CD4-positive, alpha-beta memory T cell (primary cell): ENCODE results near the gene DARS1. TPM values are rescaled to one million over a fixed set of nuclear protein-coding genes. Genes with fewer than 3 reads are reported as not detected.
"Not testable (repeated sequence)": the region's sequence is repeated elsewhere in the genome, so short reads cannot be mapped to it uniquely, and the experiment has no call there.

Experiments used
- CTCF ChIA-PET: fragments of 350-600 bp; sonication (Branson Sonifier 250); formaldehyde crosslinking; loops from one replicate; lab custom pipeline; 2021; ENCODE audit warnings: inconsistent platforms; ENCODE audit not compliant: partially characterized antibody; lab: Charles Lee
- POLR2A ChIA-PET: fragments of 350-600 bp; sonication (Branson Sonifier 250); formaldehyde crosslinking; loops from one replicate; lab custom pipeline; 2021; ENCODE audit not compliant: partially characterized antibody; lab: Charles Lee
- DNase-seq, 5 donors: peaks; one replicate each; pipeline versions ENCODE4 v3.0.0 to v3.0.0-alpha.2; 2020 to 2022; ENCODE audit warnings: mixed read lengths in 1 of 5
- H3K27ac ChIP-seq: one replicate; pipeline ENCODE4 v1.7.0; 2013; ENCODE audit warnings: low read depth, low read length
- H3K27me3 ChIP-seq: 2 replicates; pipeline ENCODE4 v1.7.0; 2013; ENCODE audit warnings: mild to moderate bottlenecking, low read length, moderate library complexity; ENCODE audit not compliant: insufficient read depth
- H3K36me3 ChIP-seq: 2 replicates; pipeline ENCODE4 v1.7.0; 2013; ENCODE audit warnings: mild to moderate bottlenecking, low read length, moderate library complexity; ENCODE audit not compliant: insufficient read depth
- H3K4me1 ChIP-seq: 2 replicates; pipeline ENCODE4 v1.7.0; 2013; ENCODE audit warnings: mild to moderate bottlenecking, low read length, moderate library complexity; ENCODE audit not compliant: insufficient read depth
- H3K4me3 ChIP-seq, 2 donors: one replicate each; pipeline ENCODE4 v1.7.0; 2013; ENCODE audit warnings: low read length in 2 of 2, mild to moderate bottlenecking in 1 of 2
- H3K9me3 ChIP-seq, 2 donors: one replicate each; pipeline ENCODE4 v1.7.0; 2013; ENCODE audit warnings: low read length in 2 of 2, control low read depth in 1 of 2; ENCODE audit not compliant: control insufficient read depth in 1 of 2
- H3K27ac Mint-ChIP-seq, 7 donors: one replicate each; pipeline ENCODE4 v1.8.0; 2020 to 2021; ENCODE audit warnings: mixed read lengths in 7 of 7, mild to moderate bottlenecking in 6 of 7, inconsistent platforms in 3 of 7, moderate library complexity in 3 of 7
- H3K27me3 Mint-ChIP-seq, 2 donors: one replicate each; pipeline ENCODE4 v1.8.0; 2020 to 2021; ENCODE audit warnings: mixed read lengths in 2 of 2
- H3K36me3 Mint-ChIP-seq, 2 donors: one replicate each; pipeline ENCODE4 v1.8.0; 2020 to 2021; ENCODE audit warnings: mixed read lengths in 2 of 2, inconsistent platforms in 1 of 2, mild to moderate bottlenecking in 1 of 2
- H3K4me1 Mint-ChIP-seq, 4 donors: one replicate each; pipeline ENCODE4 v1.8.0; 2020 to 2021; ENCODE audit warnings: mixed read lengths in 4 of 4, mild to moderate bottlenecking in 1 of 4
- H3K4me3 Mint-ChIP-seq, 8 donors: one replicate each; pipeline ENCODE4 v1.8.0; 2020 to 2021; ENCODE audit warnings: mixed read lengths in 8 of 8, mild to moderate bottlenecking in 7 of 8, moderate library complexity in 6 of 8, inconsistent platforms in 3 of 8
- H3K9me3 Mint-ChIP-seq, 8 donors: one replicate each; pipeline ENCODE4 v1.8.0; 2020 to 2021; ENCODE audit warnings: mixed read lengths in 8 of 8, mild to moderate bottlenecking in 5 of 8, inconsistent platforms in 3 of 8, moderate library complexity in 1 of 8
- intact Hi-C: fragments of 100-400 bp; cut with micrococcal nuclease; formaldehyde crosslinking; loops from one replicate; pipeline ENCODE4 v1.15.1; 2023
- polyA plus RNA-seq, 2 donors: library from polyadenylated mRNA; unstranded; fragments of 300-500 nt; fragmentation: Illumina TruSeq; gene quantifications; one replicate each; pipeline ENCODE4 v1.2.3, GENCODE V29; 2021
- total RNA-seq, 2 experiments: library from RNA; stranded (reverse); gene quantifications; one replicate each; pipeline ENCODE4 v1.2.3, GENCODE V29; 2021

DARS1 gene
- total and polyA plus RNA-seq, 4 experiments from 2014 or later = 84.9 to 230 (median 99.7) TPM

DNA sequence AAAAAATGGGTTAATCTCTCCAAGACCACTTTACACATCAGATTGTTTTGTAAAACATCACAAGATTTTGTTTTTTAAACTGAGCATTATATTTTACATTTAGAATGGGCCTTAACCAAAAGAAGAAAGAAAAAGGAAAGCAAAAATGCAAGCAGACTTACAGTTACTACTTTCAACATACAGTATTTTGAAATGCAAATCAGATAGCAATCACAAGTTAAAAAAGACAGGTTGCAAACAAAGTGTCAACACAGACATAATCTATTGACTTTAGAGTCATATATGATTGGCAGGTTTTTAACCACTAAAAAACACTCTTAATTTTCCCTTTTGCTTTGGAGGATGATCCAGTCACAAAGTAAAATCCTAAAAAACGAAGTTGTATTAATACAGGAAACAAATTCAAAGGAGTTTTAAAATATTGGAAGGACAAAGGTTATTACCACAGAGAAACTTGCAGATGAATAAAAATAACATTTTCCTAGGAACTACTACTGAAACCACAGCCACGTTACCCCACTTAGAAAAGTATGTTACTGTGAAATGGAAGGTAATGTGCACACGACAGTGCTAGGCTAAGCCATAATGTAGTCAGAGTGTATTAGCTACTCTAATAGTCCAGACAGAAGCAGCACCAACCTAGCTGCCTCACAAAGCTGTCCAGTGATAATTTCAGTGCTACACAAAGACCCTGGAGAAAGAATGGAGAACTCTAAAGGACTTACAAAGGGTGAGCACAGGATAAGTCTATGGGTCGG is 22.9 kb downstream of the DARS1 start:
- H3K4me1 ChIP-seq = peaks cover 49% of the 10 kb centered on the region
- Mint-ChIP-seq H3K36me3 (peaks cover 13 to 31% of the 10 kb centered on the region in 2 donors), H3K27me3 (no peaks in the 10 kb centered on the region), H3K4me3 (peak overlapping the region; percentile 44 to 72 (median 58)), H3K9me3 (peaks cover 0 to 1% (median 0%) of the 10 kb centered on the region in 8 donors), H3K27ac (peak overlapping the region; percentile 76 to 96 (median 89)), H3K4me1 (peaks cover 39 to 73% (median 56%) of the 10 kb centered on the region in 4 donors)
- intact Hi-C loops = loop anchor here (5.0 kb wide), 2 partner anchors 45 to 155 kb away; partner anchors contain the start of gene CXCR4
- DNase-seq = no peak
- H3K27ac ChIP-seq = peak overlapping the region; percentile 60
- no peak overlapping the region for H3K4me3 ChIP-seq
- no peaks in the 10 kb centered on the region for H3K36me3 ChIP-seq
- ChIA-PET CTCF (interaction anchor here (1.0 to 1.2 kb wide), 2 partner anchors 91 to 415 kb away, joined by 3 read pairs; no protein-coding TSS in a partner anchor), POLR2A (interaction anchor here (0.7 to 2.0 kb wide), 5 partner anchors 16 to 419 kb away, joined by 3 to 6 read pairs (median 5); partner anchors contain the start of gene DARS1)
- no peaks in the 10 kb centered on the region for H3K27me3 ChIP-seq
- no peaks in the 10 kb centered on the region for H3K9me3 ChIP-seq

DNA sequence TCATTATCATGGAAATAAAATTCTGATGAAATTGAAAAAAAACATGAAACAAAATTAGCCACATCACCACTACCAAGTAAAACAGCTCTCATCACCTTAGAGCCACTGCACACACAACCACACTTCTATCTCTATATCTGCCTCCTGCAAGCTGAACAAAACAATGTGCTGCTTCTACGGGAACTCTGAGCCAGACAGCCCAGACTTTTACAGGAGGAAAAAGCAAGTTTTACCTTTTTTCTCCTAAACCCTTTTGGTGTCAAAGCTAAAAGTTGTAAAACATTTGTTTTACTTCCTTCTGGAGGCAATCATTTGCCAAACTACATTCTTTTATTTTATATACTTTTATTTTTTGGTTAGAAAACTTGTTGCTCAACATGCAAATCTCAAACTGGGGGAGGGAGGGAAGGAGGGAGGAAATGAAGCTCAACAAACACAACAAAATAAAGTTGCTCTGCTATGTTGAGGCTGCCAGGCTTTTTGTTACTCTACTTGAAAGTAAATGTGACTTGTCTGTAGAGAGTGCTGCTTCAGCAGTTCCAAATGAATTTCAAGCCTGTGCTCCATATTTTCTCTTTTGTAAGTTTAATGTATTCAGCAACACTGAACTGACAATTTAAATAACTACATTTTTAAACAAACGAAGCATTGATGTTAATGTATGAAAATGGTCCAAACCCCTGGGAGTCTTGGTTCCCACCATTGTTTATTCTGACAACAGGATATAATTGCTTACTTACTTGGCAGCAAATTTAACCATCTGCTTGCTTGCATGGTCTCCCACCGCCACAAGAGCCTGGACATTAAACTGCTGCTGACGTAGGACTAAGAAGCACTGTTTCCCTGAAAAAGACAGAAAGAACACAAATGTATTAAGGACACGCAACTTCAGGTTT is 24.5 kb downstream of the DARS1 start:
- H3K4me1 Mint-ChIP-seq = peaks cover 44 to 70% (median 55%) of the 10 kb centered on the region in 4 donors
- Histone ChIP-seq H3K36me3 (no peaks in the 10 kb centered on the region), H3K27ac (peak overlapping the region; percentile 60), H3K4me3 (peak overlapping the region in 1 of 2 donors; percentile 6), H3K27me3 (no peaks in the 10 kb centered on the region), H3K9me3 (no peaks in the 10 kb centered on the region), H3K4me1 (peaks cover 49% of the 10 kb centered on the region)
- ChIA-PET CTCF (interaction anchor here (0.9 to 3.1 kb wide), 4 partner anchors 11 to 42 kb away, joined by 3 to 9 read pairs (median 4); partner anchors contain the start of gene DARS1), POLR2A (interaction anchor here (0.7 to 2.5 kb wide), 24 partner anchors 10 to 421 kb away, joined by 3 to 16 read pairs (median 4); partner anchors contain the start of genes CXCR4 and DARS1)
- H3K4me3 Mint-ChIP-seq = peak overlapping the region; percentile 9 to 79 (median 53)
- H3K9me3 Mint-ChIP-seq = peaks cover 0 to 1% (median 0%) of the 10 kb centered on the region in 8 donors
- H3K27ac Mint-ChIP-seq = peak overlapping the region; percentile 76 to 96 (median 89)
- intact Hi-C loops = loop anchor here (1.0 to 5.0 kb wide), 4 partner anchors 12 to 156 kb away; partner anchors contain the start of genes CXCR4 and DARS1
- peak; percentile 38 to 55 (median 43) for DNase-seq
- H3K27me3 Mint-ChIP-seq = no peaks in the 10 kb centered on the region
- H3K36me3 Mint-ChIP-seq = peaks cover 16 to 27% of the 10 kb centered on the region in 2 donors

DNA sequence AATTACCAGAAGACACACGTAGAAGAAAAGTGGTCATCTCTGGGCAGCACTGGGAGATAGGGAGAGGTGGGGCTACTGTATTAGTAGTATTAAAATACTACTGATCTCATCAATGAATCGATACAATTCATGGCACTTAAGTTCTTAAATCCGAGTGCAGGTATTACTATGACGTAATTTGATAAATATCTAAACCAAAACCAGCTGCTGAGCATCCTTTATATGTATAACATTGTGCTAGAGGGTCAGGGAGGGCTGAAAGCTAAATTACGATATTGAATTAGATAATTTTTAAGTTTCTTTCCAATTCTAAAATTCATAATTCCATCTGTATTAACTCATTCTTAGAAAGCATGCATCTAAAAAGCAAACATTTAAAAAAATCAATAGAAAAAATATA is 25.3 kb downstream of the DARS1 start:
- intact Hi-C loops = loop anchor here (1.0 to 5.0 kb wide), 4 partner anchors 11 to 157 kb away; partner anchors contain the start of genes CXCR4 and DARS1
- Histone ChIP-seq H3K4me3 (no peak overlapping the region), H3K27ac (no peak overlapping the region), H3K4me1 (peaks cover 49% of the 10 kb centered on the region), H3K36me3 (no peaks in the 10 kb centered on the region), H3K9me3 (no peaks in the 10 kb centered on the region), H3K27me3 (no peaks in the 10 kb centered on the region)
- DNase-seq = no peak
- H3K36me3 Mint-ChIP-seq = peaks cover 17 to 27% of the 10 kb centered on the region in 2 donors
- POLR2A ChIA-PET = interaction anchor here (0.8 to 2.5 kb wide), 21 partner anchors 10 to 421 kb away, joined by 3 to 16 read pairs (median 5); partner anchors contain the start of genes CXCR4 and DARS1
- H3K9me3 Mint-ChIP-seq = peaks cover 0 to 1% (median 0%) of the 10 kb centered on the region in 8 donors
- peaks cover 42 to 69% (median 53%) of the 10 kb centered on the region in 4 donors for H3K4me1 Mint-ChIP-seq
- peak overlapping the region in 6 of 8 donors; percentile 3 to 67 (median 48) for H3K4me3 Mint-ChIP-seq
- peak overlapping the region; percentile 76 to 94 (median 89) for H3K27ac Mint-ChIP-seq
- CTCF ChIA-PET = interaction anchor here (0.9 to 3.1 kb wide), 6 partner anchors 10 to 42 kb away, joined by 3 to 9 read pairs (median 4); partner anchors contain the start of gene DARS1
- no peaks in the 10 kb centered on the region for H3K27me3 Mint-ChIP-seq

DNA sequence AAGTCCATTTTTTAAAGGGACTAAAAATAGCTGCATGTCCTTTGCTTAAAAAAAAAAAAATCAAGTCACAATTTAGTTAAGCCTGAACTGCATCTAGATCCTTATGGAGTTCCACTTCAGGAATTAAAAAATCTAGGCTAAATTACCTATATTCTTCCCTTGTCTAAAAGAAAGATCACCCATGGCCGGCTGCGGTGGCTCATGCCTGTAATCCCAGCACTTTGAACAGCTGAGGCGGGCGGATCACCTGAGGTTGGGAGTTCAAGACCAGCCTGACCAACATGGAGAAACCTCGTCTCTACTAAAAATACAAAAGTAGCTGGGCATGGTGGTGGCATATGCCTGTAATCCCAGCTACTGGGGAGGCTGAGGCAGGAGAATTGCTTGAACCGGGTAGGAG is 26.5 kb downstream of the DARS1 start:
- H3K9me3 ChIP-seq, H3K9me3 Mint-ChIP-seq, H3K36me3 ChIP-seq, H3K4me3 ChIP-seq, intact Hi-C loops, H3K27ac Mint-ChIP-seq, DNase-seq, H3K27me3 ChIP-seq, H3K4me3 Mint-ChIP-seq, H3K27ac ChIP-seq, H3K27me3 Mint-ChIP-seq: not testable (repeated sequence)
- H3K4me1 Mint-ChIP-seq = peaks cover 42 to 69% (median 54%) of the 10 kb centered on the region in 4 donors
- POLR2A ChIA-PET = interaction anchor here (0.7 to 2.5 kb wide), 6 partner anchors 8 to 280 kb away, joined by 3 to 16 read pairs (median 8); partner anchors contain the start of genes CXCR4 and DARS1
- H3K36me3 Mint-ChIP-seq = peaks cover 13 to 27% of the 10 kb centered on the region in 2 donors
- H3K4me1 ChIP-seq = peaks cover 56% of the 10 kb centered on the region
- CTCF ChIA-PET = interaction anchor here (0.7 to 3.1 kb wide), 7 partner anchors 12 to 178 kb away, joined by 3 to 9 read pairs (median 4); no protein-coding TSS in a partner anchor

DNA sequence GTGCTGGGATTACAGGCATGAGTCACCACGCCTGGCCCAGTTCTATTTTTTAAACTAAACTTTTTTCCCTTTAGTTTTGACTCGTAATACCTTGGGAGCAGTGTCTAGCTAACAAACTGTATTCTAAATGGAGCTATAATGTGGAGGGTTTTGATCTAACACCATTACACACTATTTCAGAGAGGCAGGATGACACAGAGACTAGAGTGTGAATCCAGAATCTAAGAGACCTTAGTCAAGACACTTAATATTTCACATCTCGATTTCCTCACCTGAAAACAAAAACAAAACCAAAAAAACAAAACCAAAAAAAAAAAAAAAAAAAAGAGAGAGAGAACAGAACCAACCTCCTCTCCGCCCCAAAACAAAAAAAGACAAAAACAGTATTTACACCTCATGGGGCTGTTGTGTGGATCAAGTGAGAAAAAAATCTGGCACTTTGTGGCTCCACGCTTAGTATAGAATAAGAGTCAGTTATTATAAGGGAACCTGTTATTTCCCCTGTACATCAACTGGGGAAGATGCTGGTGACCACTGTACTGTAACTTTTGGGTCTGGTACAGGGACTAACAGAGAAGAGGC is 31.3 kb downstream of the DARS1 start:
- H3K4me3 Mint-ChIP-seq = peak overlapping the region in 2 of 8 donors; percentile 1 to 13
- no peak for DNase-seq
- Histone ChIP-seq H3K27ac (no peak overlapping the region), H3K9me3 (no peaks in the 10 kb centered on the region), H3K4me3 (no peak overlapping the region), H3K36me3 (no peaks in the 10 kb centered on the region), H3K27me3 (no peaks in the 10 kb centered on the region), H3K4me1 (peaks cover 26% of the 10 kb centered on the region)
- H3K4me1 Mint-ChIP-seq = peaks cover 26 to 61% (median 40%) of the 10 kb centered on the region in 4 donors
- ChIA-PET POLR2A (interaction anchor here (1.7 kb wide), 1 partner anchor 163 kb away, joined by 4 read pairs; no protein-coding TSS in a partner anchor), CTCF (interaction anchor here (0.8 kb wide), 1 partner anchor 32 kb away, joined by 3 read pairs; no protein-coding TSS in a partner anchor)
- H3K9me3 Mint-ChIP-seq = peaks cover 0 to 2% (median 0%) of the 10 kb centered on the region in 8 donors
- H3K27me3 Mint-ChIP-seq = no peaks in the 10 kb centered on the region
- H3K36me3 Mint-ChIP-seq = peaks cover 36 to 41% of the 10 kb centered on the region in 2 donors
- H3K27ac Mint-ChIP-seq = peak overlapping the region in 5 of 7 donors; percentile 12 to 77 (median 70)
- intact Hi-C loops = no loop called here

DNA sequence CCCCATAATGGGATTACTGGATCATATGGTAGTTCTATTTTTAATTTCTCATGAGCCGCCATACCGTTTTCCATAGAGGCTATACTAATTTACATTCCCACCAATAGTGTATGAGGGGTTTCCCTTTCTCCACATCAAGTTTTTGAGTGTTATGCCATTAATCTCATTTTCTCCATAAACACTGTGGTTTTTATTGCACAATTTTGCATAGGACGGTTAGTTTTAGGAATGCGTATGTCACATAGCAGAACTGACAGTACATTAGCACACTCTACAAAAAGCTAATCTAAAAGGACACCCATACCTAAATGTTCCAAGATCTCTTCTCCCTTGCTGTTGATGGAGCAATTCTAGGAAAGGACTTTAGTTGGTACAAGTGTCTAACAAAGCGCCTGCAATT is 32.5 kb downstream of the DARS1 start:
- Histone ChIP-seq H3K36me3 (no peaks in the 10 kb centered on the region), H3K4me3 (no peak overlapping the region), H3K9me3 (no peaks in the 10 kb centered on the region), H3K4me1 (peaks cover 37% of the 10 kb centered on the region), H3K27ac (no peak overlapping the region), H3K27me3 (no peaks in the 10 kb centered on the region)
- DNase-seq = no peak
- H3K27me3 Mint-ChIP-seq = no peaks in the 10 kb centered on the region
- H3K27ac Mint-ChIP-seq = peak overlapping the region in 2 of 7 donors; percentile 18 to 66
- ChIA-PET CTCF (interaction anchor here (0.6 kb wide), 1 partner anchor 405 kb away, joined by 3 read pairs; no protein-coding TSS in a partner anchor), POLR2A (interaction anchor here (1.7 kb wide), 1 partner anchor 164 kb away, joined by 4 read pairs; no protein-coding TSS in a partner anchor)
- H3K4me3 Mint-ChIP-seq = no peak overlapping the region
- peaks cover 37 to 38% of the 10 kb centered on the region in 2 donors for H3K36me3 Mint-ChIP-seq
- H3K4me1 Mint-ChIP-seq = peaks cover 33 to 64% (median 48%) of the 10 kb centered on the region in 4 donors
- peaks cover 0 to 2% (median 0%) of the 10 kb centered on the region in 8 donors for H3K9me3 Mint-ChIP-seq
- intact Hi-C loops = no loop called here
